Neural progenitor cell (in vitro differentiated cells): Measurements from ENCODE around the gene BRD4. TPM values are rescaled to one million over a fixed set of nuclear protein-coding genes. Genes with fewer than 3 reads are reported as not detected.
"Not testable (repeated sequence)": the region's sequence is repeated elsewhere in the genome, so short reads cannot be mapped to it uniquely, and the experiment has no call there.

Experiments
- DNase-seq: peaks from one replicate; pipeline ENCODE4 v3.0.0-alpha.2; 2016; ENCODE audit warnings: low spot score
- H2AFZ ChIP-seq: fragments of 200-600 bp; sonication (generic); replicated peaks from 2 replicates; pipeline ENCODE4 v1.6.1; 2016; ENCODE audit warnings: antibody characterized with exemption
- H3F3A ChIP-seq: fragments of 200-600 bp; sonication (generic); 2 replicates; pipeline ENCODE4 v1.6.1; 2016; ENCODE audit warnings: antibody characterized with exemption, low read depth
- H3K27ac ChIP-seq: fragments of 200-600 bp; sonication (generic); 2 replicates; pipeline ENCODE4 v1.5.1; 2016; ENCODE audit warnings: mild to moderate bottlenecking
- H3K27me3 ChIP-seq: fragments of 200-600 bp; sonication (generic); 2 replicates; pipeline ENCODE4 v1.6.1; 2016; ENCODE audit warnings: mild to moderate bottlenecking, moderate library complexity
- H3K36me3 ChIP-seq: fragments of 200-600 bp; sonication (generic); 2 replicates; pipeline ENCODE4 v1.5.1; 2016
- H3K4me1 ChIP-seq: fragments of 200-600 bp; sonication (generic); 2 replicates; pipeline ENCODE4 v1.6.1; 2016; ENCODE audit warnings: mixed run types
- H3K4me2 ChIP-seq: fragments of 200-600 bp; sonication (generic); 2 replicates; pipeline ENCODE4 v1.6.1; 2016
- H3K4me3 ChIP-seq: fragments of 200-600 bp; sonication (generic); 2 replicates; pipeline ENCODE4 v1.5.1; 2016
- H3K79me2 ChIP-seq: fragments of 200-600 bp; sonication (generic); 2 replicates; pipeline ENCODE4 v1.6.1; 2016; ENCODE audit warnings: low read depth
- H3K9ac ChIP-seq: fragments of 200-600 bp; sonication (generic); 2 replicates; pipeline ENCODE4 v1.6.1; 2016
- H3K9me3 ChIP-seq: fragments of 200-600 bp; sonication (generic); 2 replicates; pipeline ENCODE4 v1.5.1; 2016; ENCODE audit warnings: low read depth
- H4K20me1 ChIP-seq: fragments of 200-600 bp; sonication (generic); 2 replicates; pipeline ENCODE4 v1.6.1; 2016; ENCODE audit warnings: low read depth
- H3K27ac Mint-ChIP-seq: 3 replicates; pipeline ENCODE4 v1.8.0; 2021; ENCODE audit warnings: mixed read lengths
- H3K27me3 Mint-ChIP-seq: 2 replicates; pipeline ENCODE4 v1.8.0; 2022; ENCODE audit warnings: low read depth, mild to moderate bottlenecking, inconsistent platforms, moderate library complexity, mixed read lengths; ENCODE audit not compliant: insufficient read depth
- H3K36me3 Mint-ChIP-seq: 3 replicates; pipeline ENCODE4 v1.8.0; 2021; ENCODE audit warnings: mixed read lengths
- H3K4me1 Mint-ChIP-seq: 3 replicates; pipeline ENCODE4 v1.8.0; 2021; ENCODE audit warnings: mixed read lengths
- H3K4me3 Mint-ChIP-seq: 3 replicates; pipeline ENCODE4 v1.8.0; 2021; ENCODE audit warnings: mild to moderate bottlenecking, moderate library complexity, mixed read lengths
- H3K9me3 Mint-ChIP-seq: 3 replicates; pipeline ENCODE4 v1.8.0; 2020; ENCODE audit warnings: mixed read lengths
- CTCF ChIP-seq: fragments of 200-600 bp; sonication (generic); IDR thresholded peaks from 2 replicates; pipeline ENCODE4 v1.5.1; 2017; ENCODE audit warnings: antibody characterized with exemption, mild to moderate bottlenecking
- EZH2 ChIP-seq: fragments of 200-600 bp; sonication (generic); IDR thresholded peaks from 2 replicates; pipeline ENCODE4 v1.6.1; 2017; ENCODE audit warnings: antibody characterized with exemption, mild to moderate bottlenecking, moderate library complexity
- EZH2phosphoT487 ChIP-seq: fragments of 200-600 bp; sonication (generic); IDR thresholded peaks from 2 replicates; pipeline ENCODE4 v1.6.1; 2017; ENCODE audit warnings: antibody characterized with exemption
- total RNA-seq: library from RNA; depleted of rRNA; stranded (reverse); fragments of >200 nt; gene quantifications from 2 replicates; pipeline ENCODE4 v1.2.3, GENCODE V29; 2015; ENCODE audit warnings: low replicate concordance

The BRD4 gene
- total RNA-seq, 1 donor from 2014 or later = 14.5 TPM

DNA sequence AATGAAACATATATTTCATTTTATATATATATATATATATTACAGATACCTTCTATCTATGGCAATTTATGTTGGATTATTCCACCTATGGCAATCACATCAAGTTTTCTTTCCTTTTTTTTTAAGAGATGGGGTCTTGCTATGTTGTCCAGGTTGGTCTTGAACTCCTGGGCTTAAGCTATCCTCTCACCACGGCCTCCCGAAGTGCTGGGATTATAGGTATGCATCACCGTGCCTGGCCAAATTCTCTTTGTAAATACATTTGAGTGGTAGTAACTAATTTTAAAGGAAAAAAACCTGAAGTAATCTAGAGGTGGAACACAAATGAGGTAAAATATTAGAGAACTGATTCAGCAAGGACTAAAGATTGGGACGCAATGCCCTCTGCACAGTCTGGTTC, 21.6 kb upstream of the BRD4 start:
- Mint-ChIP-seq H3K4me3 (no peak overlapping the region), H3K36me3 (peaks cover 26% of the 10 kb centered on the region)

DNA sequence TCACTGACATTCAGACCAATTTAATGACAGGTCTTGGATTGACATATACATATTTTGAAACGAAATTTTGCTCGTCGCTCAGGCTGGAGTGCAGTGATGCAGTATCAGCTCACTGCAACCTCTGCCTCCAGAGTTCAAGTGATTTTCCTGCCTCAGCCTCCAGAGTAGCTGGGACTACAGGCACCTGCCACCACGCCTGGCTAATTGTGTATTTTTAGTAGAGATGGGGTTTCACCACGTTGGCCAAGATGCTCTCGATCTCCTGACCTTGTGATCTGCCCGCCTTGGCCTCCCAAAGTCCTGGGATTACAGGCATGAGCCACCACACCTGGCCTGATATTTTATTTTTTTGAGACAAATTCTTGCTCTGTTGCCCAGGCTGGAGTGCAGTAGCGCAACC, 20.2 kb upstream of the BRD4 start:
- not testable (repeated sequence) for H3K27ac Mint-ChIP-seq, H3K9ac ChIP-seq, H3K9me3 Mint-ChIP-seq, H3K4me1 Mint-ChIP-seq, H3K9me3 ChIP-seq, H3F3A ChIP-seq, H3K4me3 ChIP-seq, H3K4me1 ChIP-seq, H3K4me2 ChIP-seq, H3K79me2 ChIP-seq, H3K36me3 ChIP-seq, H2AFZ ChIP-seq, H3K27me3 ChIP-seq, H3K27ac ChIP-seq, H3K4me3 Mint-ChIP-seq, H4K20me1 ChIP-seq, DNase-seq, H3K27me3 Mint-ChIP-seq
- H3K36me3 Mint-ChIP-seq = peaks cover 17% of the 10 kb centered on the region

More for the DNA sequence above, 21.6 kb upstream of the BRD4 start:
- H3K79me2 ChIP-seq = no peaks in the 10 kb centered on the region
- no peak overlapping the region for H3K27ac ChIP-seq
- no peak for DNase-seq
- no peaks in the 10 kb centered on the region for H3K27me3 ChIP-seq
- no peak overlapping the region for H3K4me3 ChIP-seq
- H3K9ac ChIP-seq = no peak overlapping the region
- H3K4me1 ChIP-seq = no peaks in the 10 kb centered on the region
- no peak overlapping the region for H3K27ac Mint-ChIP-seq
- H3K36me3 ChIP-seq = peaks cover 7% of the 10 kb centered on the region
- peaks cover 6% of the 10 kb centered on the region for H3F3A ChIP-seq
- peaks cover 7% of the 10 kb centered on the region for H3K27me3 Mint-ChIP-seq
- no peaks in the 10 kb centered on the region for H3K9me3 Mint-ChIP-seq
- H4K20me1 ChIP-seq = no peaks in the 10 kb centered on the region
- H3K9me3 ChIP-seq = no peaks in the 10 kb centered on the region
- H3K4me1 Mint-ChIP-seq = no peaks in the 10 kb centered on the region
- TF ChIP-seq EZH2phosphoT487 (no peak), EZH2 (no peak), CTCF (no peak)
- H3K4me2 ChIP-seq = no peak overlapping the region
- H2AFZ ChIP-seq = no peak overlapping the region

GRCh38 chr19:15341328-15341727, 9.0 kb upstream of the BRD4 start:
- not testable (repeated sequence) for H3K27ac ChIP-seq, DNase-seq, H3K4me1 ChIP-seq, H3K9ac ChIP-seq, H3K4me3 ChIP-seq, H3K27ac Mint-ChIP-seq, H3K27me3 ChIP-seq, H3K36me3 ChIP-seq, H3F3A ChIP-seq, H3K79me2 ChIP-seq, H3K4me2 ChIP-seq, H3K9me3 Mint-ChIP-seq, H3K36me3 Mint-ChIP-seq, H3K4me1 Mint-ChIP-seq, H3K27me3 Mint-ChIP-seq, H2AFZ ChIP-seq, H3K4me3 Mint-ChIP-seq, H4K20me1 ChIP-seq, H3K9me3 ChIP-seq

- peaks cover 2% of the 10 kb centered on the region for H3K27me3 Mint-ChIP-seq
- Histone ChIP-seq H3K4me1 (no peaks in the 10 kb centered on the region), H3F3A (no peaks in the 10 kb centered on the region), H3K4me3 (no peak overlapping the region), H4K20me1 (no peaks in the 10 kb centered on the region), H3K4me2 (no peak overlapping the region), H3K36me3 (no peaks in the 10 kb centered on the region), H3K79me2 (no peaks in the 10 kb centered on the region), H2AFZ (no peak overlapping the region), H3K9me3 (no peaks in the 10 kb centered on the region), H3K27me3 (no peaks in the 10 kb centered on the region), H3K9ac (no peak overlapping the region), H3K27ac (no peak overlapping the region)
- H3K9me3 Mint-ChIP-seq = no peaks in the 10 kb centered on the region
- peaks cover 5% of the 10 kb centered on the region for H3K36me3 Mint-ChIP-seq
- TF ChIP-seq EZH2 = no peak
- TF ChIP-seq EZH2phosphoT487 = no peak
- no peak for TF ChIP-seq CTCF
- no peak overlapping the region for H3K27ac Mint-ChIP-seq
- no peak overlapping the region for H3K4me3 Mint-ChIP-seq
- no peak for DNase-seq
- H3K4me1 Mint-ChIP-seq = peaks cover 6% of the 10 kb centered on the region
Observed at GRCh38 chr19:15340086-15340485, 7.7 kb upstream of the BRD4 start.
